Mesenchymal stem cell (in vitro differentiated cells and primary cell): ENCODE data around the gene RNF146. TPM values are rescaled to one million over a fixed set of nuclear protein-coding genes. Genes with fewer than 3 reads are reported as not detected.

ENCODE experiments used
- DNase-seq: peaks from one replicate; pipeline ENCODE4 v3.0.0-alpha.2; 2013
- H2AFZ ChIP-seq: one replicate; pipeline ENCODE4 v1.6.1; 2013; ENCODE audit warnings: low read depth, mild to moderate bottlenecking, control low read depth, inconsistent platforms, low read length, moderate library complexity
- H2AK5ac ChIP-seq: 2 replicates; pipeline ENCODE4 v1.6.1; 2013; ENCODE audit warnings: low read length, moderate library complexity, mild to moderate bottlenecking, inconsistent platforms; ENCODE audit not compliant: severe bottlenecking
- H2BK120ac ChIP-seq: one replicate; pipeline ENCODE4 v1.6.1; 2013; ENCODE audit warnings: low read depth, mild to moderate bottlenecking, inconsistent platforms, low read length, moderate library complexity
- H2BK12ac ChIP-seq, 2 experiments: one replicate each; pipeline ENCODE4 v1.6.1; 2013; ENCODE audit warnings: inconsistent platforms in 2 of 2, low read length in 2 of 2, mild to moderate bottlenecking in 2 of 2, moderate library complexity in 2 of 2, control low read depth in 1 of 2
- H2BK15ac ChIP-seq: one replicate; pipeline ENCODE4 v1.6.1; 2013; ENCODE audit warnings: mild to moderate bottlenecking, low read depth, inconsistent platforms; ENCODE audit not compliant: poor library complexity, severe bottlenecking
- H2BK5ac ChIP-seq: 2 replicates; pipeline ENCODE4 v1.6.1; 2013; ENCODE audit warnings: low read depth, mild to moderate bottlenecking, low read length, control low read depth, inconsistent platforms; ENCODE audit not compliant: poor library complexity, severe bottlenecking
- H3K14ac ChIP-seq, 2 experiments: one replicate each; pipeline ENCODE4 v1.6.1; 2013; ENCODE audit warnings: inconsistent platforms in 2 of 2, low read length in 2 of 2, control low read depth in 1 of 2, mild to moderate bottlenecking in 1 of 2, moderate library complexity in 1 of 2
- H3K18ac ChIP-seq, 2 experiments: one replicate each; pipeline ENCODE4 v1.6.1; 2013; ENCODE audit warnings: inconsistent platforms in 2 of 2, low read length in 2 of 2, control low read depth in 1 of 2, low read depth in 1 of 2, mild to moderate bottlenecking in 1 of 2
- H3K23ac ChIP-seq, 2 experiments: one replicate each; pipeline ENCODE4 v1.6.1; 2013; ENCODE audit warnings: inconsistent platforms in 2 of 2, low read length in 2 of 2, mild to moderate bottlenecking in 2 of 2, moderate library complexity in 2 of 2, control low read depth in 1 of 2
- H3K27ac ChIP-seq: 2 replicates; pipeline ENCODE4 v1.5.1; 2013; ENCODE audit warnings: mild to moderate bottlenecking, moderate library complexity, low read length, control low read depth, inconsistent platforms; ENCODE audit not compliant: poor library complexity, severe bottlenecking
- H3K27me3 ChIP-seq, 2 experiments: 2 replicates each; pipeline versions ENCODE4 v1.6.1 to v1.7.0; 2013; ENCODE audit warnings: low read length in 2 of 2, mild to moderate bottlenecking in 2 of 2, moderate library complexity in 2 of 2, control low read depth in 1 of 2, inconsistent platforms in 1 of 2; ENCODE audit not compliant: control insufficient read depth in 1 of 2, insufficient read depth in 1 of 2
- H3K36me3 ChIP-seq, 2 experiments: 2 replicates each; pipeline versions ENCODE4 v1.6.1 to v1.7.0; 2013; ENCODE audit warnings: low read length in 2 of 2, control low read depth in 1 of 2, inconsistent platforms in 1 of 2, low read depth in 1 of 2, mild to moderate bottlenecking in 1 of 2; ENCODE audit not compliant: insufficient read depth in 2 of 2, control insufficient read depth in 1 of 2
- H3K4ac ChIP-seq, 2 experiments: one replicate each; pipeline ENCODE4 v1.6.1; 2013; ENCODE audit warnings: inconsistent platforms in 2 of 2, low read length in 2 of 2, mild to moderate bottlenecking in 2 of 2, moderate library complexity in 2 of 2, control low read depth in 1 of 2, low read depth in 1 of 2
- H3K4me1 ChIP-seq: 2 replicates; pipeline ENCODE4 v1.6.1; 2013; ENCODE audit warnings: low read depth, low read length, control low read depth; ENCODE audit not compliant: control insufficient read depth, insufficient read depth
- H3K4me2 ChIP-seq: 2 replicates; pipeline ENCODE4 v1.6.1; 2013; ENCODE audit warnings: low read length, mild to moderate bottlenecking, inconsistent platforms; ENCODE audit not compliant: poor library complexity, severe bottlenecking
- H3K4me3 ChIP-seq, 2 experiments: 2 replicates each; pipeline versions ENCODE4 v1.5.1 to v1.7.0; 2013; ENCODE audit warnings: low read length in 2 of 2, mild to moderate bottlenecking in 2 of 2, control low read depth in 1 of 2, low read depth in 1 of 2; ENCODE audit not compliant: insufficient read depth in 1 of 2
- H3K79me1 ChIP-seq: replicated peaks from 2 replicates; pipeline ENCODE4 v1.6.1; 2013; ENCODE audit warnings: mild to moderate bottlenecking, control low read depth, low read length, inconsistent platforms; ENCODE audit not compliant: poor library complexity, severe bottlenecking
- H3K9ac ChIP-seq: 2 replicates; pipeline ENCODE4 v1.7.0; 2013; ENCODE audit warnings: mild to moderate bottlenecking, low read length, moderate library complexity
- H3K9me3 ChIP-seq: 2 replicates; pipeline ENCODE4 v1.7.0; 2013; ENCODE audit warnings: mild to moderate bottlenecking, low read length; ENCODE audit not compliant: control insufficient read depth
- H4K8ac ChIP-seq: one replicate; pipeline ENCODE4 v1.6.1; 2013; ENCODE audit warnings: inconsistent platforms, mild to moderate bottlenecking, low read length, moderate library complexity
- H4K91ac ChIP-seq: one replicate; pipeline ENCODE4 v1.6.1; 2013; ENCODE audit warnings: mild to moderate bottlenecking, low read length, inconsistent platforms
- WGBS: methylation state at CpG from one replicate; pipeline ENCODE4 v1.1.7; 2013; ENCODE audit warnings: mixed read lengths; 5-methylcytosine and 5-hydroxymethylcytosine counted together
- small RNA-seq: library from polyadenylated mRNA; stranded (forward); fragments of <200 nt; extraction: miRNeasy Mini kit (QIAGEN cat#:217004); gene quantifications from one replicate; pipeline ENCODE3, GENCODE V24; 2013; ENCODE audit warnings: low read depth

Gene RNF146

GRCh38 chr6:127332383-127332961 lies 65.8 kb downstream of the RNF146 start:
- no peak for DNase-seq
- H2BK15ac ChIP-seq, result no peak overlapping the region
- no peak overlapping the region for H3K4me2 ChIP-seq
- H3K18ac ChIP-seq, result no peak overlapping the region
- H3K4me1 ChIP-seq, result no peaks in the 10 kb centered on the region
- no peak overlapping the region for H3K4me3 ChIP-seq
- H3K27ac ChIP-seq, result no peak overlapping the region
- peaks cover 0 to 26% of the 10 kb centered on the region in 2 experiments for H3K36me3 ChIP-seq
- peaks cover 12% of the 10 kb centered on the region for H3K79me1 ChIP-seq
- H3K9ac ChIP-seq, result no peak overlapping the region
- H4K8ac ChIP-seq, result peak overlapping the region; percentile 37
- no peak overlapping the region for H3K4ac ChIP-seq
- H2BK120ac ChIP-seq, result no peak overlapping the region
- no peak overlapping the region for H2BK12ac ChIP-seq
- no peak overlapping the region for H2AFZ ChIP-seq
- no peak overlapping the region for H3K23ac ChIP-seq
- no peaks in the 10 kb centered on the region for H3K27me3 ChIP-seq
- no peak overlapping the region for H3K14ac ChIP-seq
- 98% methylated on average over 3 of the region's 4 CpGs for WGBS
- H4K91ac ChIP-seq, result no peak overlapping the region
- H2AK5ac ChIP-seq, result no peak overlapping the region
- no peak overlapping the region for H2BK5ac ChIP-seq
- no peaks in the 10 kb centered on the region for H3K9me3 ChIP-seq

Small RNA genes lying within 50 kb of the gene (small RNA-seq; reads per million reads assigned to genes)
- not detected for gene RNA5SP217
